Pancreas (tissue), 10 donors: ENCODE results near the gene KANTR. TPM values are rescaled to one million over a fixed set of nuclear protein-coding genes. Genes with fewer than 3 reads are reported as not detected.

Source experiments
- ATAC-seq, 4 donors: fragments of 200-7000 bp; cut with Tn5 transposase; one replicate each; pipeline versions ENCODE4 v1.8.0 to v1.9.1; 2020; ENCODE audit warnings: mild to moderate bottlenecking in 4 of 4, moderate library complexity in 4 of 4
- DNase-seq, 6 donors: peaks; one replicate each; pipeline ENCODE4 v3.0.0-alpha.2; 2020
- FAIRE-seq: peaks from 2 replicates; lab custom pipeline; 2012; peaks lifted over from hg19 to GRCh38; lab: Jason Lieb, UNC
- H3K27ac ChIP-seq, 4 donors: fragments of 200-600 bp; sonication (generic); 1 replicate in 3 of 4; 2 replicates in 1 of 4; pipeline versions ENCODE4 v1.5.0 to v1.8.0; 2020
- H3K27me3 ChIP-seq, 4 donors: fragments of 200-600 bp; one replicate each; pipeline ENCODE4 v1.8.0; 2021
- H3K36me3 ChIP-seq, 3 donors: fragments of 200-600 bp; sonication (generic) in 1 of 3; one replicate each; pipeline versions ENCODE4 v1.5.0 to v1.8.0; 2020 to 2021
- H3K4me1 ChIP-seq, 3 donors: fragments of 200-600 bp; one replicate each; pipeline ENCODE4 v1.8.0; 2021
- H3K4me3 ChIP-seq, 4 donors: fragments of 200-600 bp; sonication (generic) in 2 of 4; one replicate each; pipeline versions ENCODE4 v1.5.0 to v1.8.0; 2020 to 2021
- H3K9me3 ChIP-seq, 4 donors: fragments of 200-600 bp; one replicate each; pipeline ENCODE4 v1.8.0; 2021
- CTCF ChIP-seq, 4 donors: fragments of 200-600 bp; sonication (generic) in 3 of 4; IDR thresholded peaks; one replicate each; pipeline versions ENCODE4 v1.5.0 to v1.8.0; 2021; ENCODE audit warnings: antibody characterized with exemption in 4 of 4
- WGBS, 2 donors: extraction: QIAGEN DNeasy Blood & Tissue Kit; methylation state at CpG; one replicate each; pipeline ENCODE4 v1.1.7; 2013; 5-methylcytosine and 5-hydroxymethylcytosine counted together
- intact Hi-C, 3 donors: fragments of 100-400 bp; cut with DNase I; formaldehyde crosslinking; loops; one replicate each; pipeline versions ENCODE4 v1.11.1 to v1.14.2; 2022
- polyA plus RNA-seq, 2 donors: library from polyadenylated mRNA; stranded (reverse); fragments of 200-250 nt; gene quantifications; one replicate each; pipeline ENCODE4 v1.2.3, GENCODE V29; 2013
- total RNA-seq, 6 donors: library from RNA; stranded (reverse); fragmentation: NEBNext Ultra II Directional in 4 of 6; extraction: Animal tissue kit (Norgen Biotek cat#: 25700) in 4 of 6; gene quantifications; one replicate each; pipeline versions ENCODE4 v1.2.1 to v1.2.4, GENCODE V29; 2021 to 2023
- donor health status: healthy with polysubstance abuse.
- donor health status: DM: no; HTN: no; CAD: no; lungs with moderate emphysema.
- donor health status: DM: no; HTN: no; CAD: no.
- donor health status: control.
- donor health status: control.
- donor health status: Bipolar disorder and iron deficiency.
- donor health status: DM: yes; HTN: yes; CAD: no.
- donor health status: DM: no; HTN: no; CAD: no.
- donor health status: DM: no; HTN: no; CAD: no.
- donor health status: DM: yes; HTN: yes; CAD: no.

KANTR gene
- total and polyA plus RNA-seq, 8 donors, result 2.4 to 10.8 (median 5.2) TPM

GRCh38 chrX:53071064-53071463 lies 22.9 kb upstream of the KANTR start:
- no peak for ATAC-seq
- Histone ChIP-seq H3K4me1 (no peaks in the 10 kb centered on the region), H3K9me3 (no peaks in the 10 kb centered on the region), H3K36me3 (no peaks in the 10 kb centered on the region), H3K4me3 (no peak overlapping the region), H3K27me3 (peaks cover 0 to 23% (median 0%) of the 10 kb centered on the region in 4 donors), H3K27ac (no peak overlapping the region)
- WGBS, 2 donors, result 43 to 47% methylated on average over 10 of the region's 10 CpGs
- intact Hi-C loops, result no loop called here
- no peak for FAIRE-seq
- no peak for TF ChIP-seq CTCF (IDR thresholded peaks at IDR 0.05)
- no peak for DNase-seq

- FAIRE-seq, result peak; percentile 88
- peak overlapping the region in 1 of 4 donors; percentile 38 for H3K4me3 ChIP-seq
- H3K27ac ChIP-seq, result no peak overlapping the region
Observed at GRCh38 chrX:53071604-53072417, 22.1 kb upstream of the KANTR start.

GRCh38 chrX:53072418-53073114 lies 21.4 kb upstream of the KANTR start:
- Histone ChIP-seq H3K4me1 (no peaks in the 10 kb centered on the region), H3K4me3 (no peak overlapping the region), H3K9me3 (no peaks in the 10 kb centered on the region), H3K27me3 (peaks cover 0 to 23% (median 0%) of the 10 kb centered on the region in 4 donors), H3K36me3 (no peaks in the 10 kb centered on the region), H3K27ac (no peak overlapping the region)
- no peak for FAIRE-seq
- WGBS, 2 donors, result 59 to 69% methylated on average over 9 of the region's 9 CpGs
- ATAC-seq, result peak in 2 of 4 donors; percentile 5 to 13
- intact Hi-C loops, result no loop called here
- no peak for DNase-seq
- TF ChIP-seq CTCF (IDR thresholded peaks at IDR 0.05), result no peak

More at GRCh38 chrX:53071604-53072417, 22.1 kb upstream of the KANTR start:
- ATAC-seq (peak; percentile 91 to 95 (median 92)), DNase-seq (peak; percentile 60 to 90 (median 76))
- WGBS, 2 donors, result 1 to 7% methylated on average over 31 of the region's 31 CpGs
- intact Hi-C loops, result no loop called here
- Histone ChIP-seq H3K9me3 (no peaks in the 10 kb centered on the region), H3K36me3 (no peaks in the 10 kb centered on the region), H3K27me3 (peaks cover 0 to 23% (median 0%) of the 10 kb centered on the region in 4 donors), H3K4me1 (no peaks in the 10 kb centered on the region)
- TF ChIP-seq CTCF (IDR thresholded peaks at IDR 0.05), result peak; percentile 37 to 63 (median 60)

GRCh38 chrX:53073115-53073586 lies 20.8 kb upstream of the KANTR start:
- intact Hi-C loops, result no loop called here
- FAIRE-seq (no peak), DNase-seq (no peak), ATAC-seq (peak in 3 of 4 donors; percentile 22 to 35 (median 25))
- no peak overlapping the region for H3K27ac ChIP-seq
- no peaks in the 10 kb centered on the region for H3K36me3 ChIP-seq
- H3K27me3 ChIP-seq, result peaks cover 0 to 20% (median 0%) of the 10 kb centered on the region in 4 donors
- 53 to 59% methylated on average over 6 of the region's 6 CpGs for WGBS, 2 donors
- H3K4me3 ChIP-seq, result no peak overlapping the region
- TF ChIP-seq CTCF (IDR thresholded peaks at IDR 0.05), result no peak
- no peaks in the 10 kb centered on the region for H3K9me3 ChIP-seq
- H3K4me1 ChIP-seq, result no peaks in the 10 kb centered on the region
